HG03439 (cell line): Measurements from ENCODE around the gene PDPR.
A peak's percentile ranks its signal among the peaks of the same experiment; 100 is the strongest.
"Not testable (repeated sequence)": the region's sequence is repeated elsewhere in the genome, so short reads cannot be mapped to it uniquely, and the experiment has no call there.

Source experiments
- ATAC-seq: cut with Tn5 transposase; IDR thresholded peaks from one replicate; pipeline ENCODE4 v1.9.1; 2021; ENCODE audit warnings: mild to moderate bottlenecking, moderate library complexity; ENCODE audit not compliant: unreplicated experiment

PDPR gene

GRCh38 chr16:70113982-70114826 lies at the start of gene PDPR:
PDPR (plus strand) TSS chr16:70114332; CDS start chr16:70120493, 6,161 bp downstream.
- ATAC-seq, result peak; percentile 93

- ATAC-seq, result not testable (repeated sequence)
Observed at GRCh38 chr16:70064841-70065370, 49.2 kb upstream of the PDPR start.

- ATAC-seq, result peak; percentile 31
Observed at GRCh38 chr16:70065376-70065745, 48.8 kb upstream of the PDPR start.

GRCh38 chr16:70065746-70066658 lies 48.1 kb upstream of the PDPR start:
- ATAC-seq, result peak; percentile 93

GRCh38 chr16:70066751-70067150 lies 47.4 kb upstream of the PDPR start:
- ATAC-seq, result not testable (repeated sequence)

GRCh38 chr16:70079081-70079480 lies 35.1 kb upstream of the PDPR start:
- ATAC-seq, result not testable (repeated sequence)

- ATAC-seq, result not testable (repeated sequence)
Observed at GRCh38 chr16:70081219-70081618, 32.9 kb upstream of the PDPR start.

- not testable (repeated sequence) for ATAC-seq
Observed at GRCh38 chr16:70083931-70084330, 30.2 kb upstream of the PDPR start.

- ATAC-seq, result not testable (repeated sequence)
Observed at GRCh38 chr16:70088160-70088559, 26.0 kb upstream of the PDPR start.

GRCh38 chr16:70088877-70089276 lies 25.3 kb upstream of the PDPR start:
- not testable (repeated sequence) for ATAC-seq

- ATAC-seq, result not testable (repeated sequence)
Observed at GRCh38 chr16:70089289-70089688, 24.8 kb upstream of the PDPR start.

- not testable (repeated sequence) for ATAC-seq
Observed at GRCh38 chr16:70091104-70091503, 23.0 kb upstream of the PDPR start.

- ATAC-seq, result not testable (repeated sequence)
Observed at GRCh38 chr16:70094096-70094495, 20.0 kb upstream of the PDPR start.

GRCh38 chr16:70109583-70110279 lies 4.4 kb upstream of the PDPR start:
- not testable (repeated sequence) for ATAC-seq

GRCh38 chr16:70112162-70112561 lies 2.0 kb upstream of the PDPR start:
- ATAC-seq, result not testable (repeated sequence)

- peak; percentile 17 for ATAC-seq
Observed at GRCh38 chr16:70113599-70113981, 542 bp upstream of the PDPR start.

GRCh38 chr16:70118354-70118753 lies 4.2 kb downstream of the PDPR start:
- not testable (repeated sequence) for ATAC-seq

- ATAC-seq, result not testable (repeated sequence)
Observed at GRCh38 chr16:70118776-70119175, 4.6 kb downstream of the PDPR start.

- ATAC-seq, result not testable (repeated sequence)
Observed at GRCh38 chr16:70120398-70120797, 6.3 kb downstream of the PDPR start.

- not testable (repeated sequence) for ATAC-seq
Observed at GRCh38 chr16:70123822-70124221, 9.7 kb downstream of the PDPR start.

- not testable (repeated sequence) for ATAC-seq
Observed at GRCh38 chr16:70126226-70126625, 12.1 kb downstream of the PDPR start.
